ENCODE measurements around the gene ZNF787.

GRCh38 chr19:56163097-56163496, 42.0 kb upstream of the ZNF787 start:
- TF ChIP-seq CTCF (IDR thresholded peaks at IDR 0.05; ENCODE audit: insufficient read depth, low read length, poor library complexity, severe bottlenecking): no peak
- TF ChIP-seq EZH2phosphoT487 (conservative IDR thresholded peaks at IDR 0.05; ENCODE audit: low read length): no peak
